Ovary (tissue), 9 donors: ENCODE measurements around the gene LIPT2. TPM values are rescaled to one million over a fixed set of nuclear protein-coding genes. Genes with fewer than 3 reads are reported as not detected.

ENCODE experiments used
- DNase-seq, 5 donors: peaks; one replicate each; pipeline ENCODE4 v3.0.0-alpha.2; 2019 to 2020
- H3K27ac ChIP-seq, 2 donors: fragments of 200-600 bp; one replicate each; pipeline versions ENCODE4 v1.5.1 to v1.8.0; 2019 to 2022
- H3K27me3 ChIP-seq: fragments of 200-600 bp; one replicate; pipeline ENCODE4 v1.8.0; 2022
- H3K36me3 ChIP-seq: fragments of 200-600 bp; sonication (generic); one replicate; pipeline ENCODE4 v1.5.1; 2019
- H3K4me1 ChIP-seq: one replicate; pipeline ENCODE4 v1.8.1; 2013; ENCODE audit warnings: mild to moderate bottlenecking, moderate library complexity; ENCODE audit not compliant: insufficient read depth
- H3K4me3 ChIP-seq: fragments of 200-600 bp; sonication (generic); one replicate; pipeline ENCODE4 v1.5.1; 2017
- H3K9me3 ChIP-seq, 2 donors: fragments of 200-600 bp in 1 of 2; sonication (generic) in 1 of 2; one replicate each; pipeline versions ENCODE4 v1.5.1 to v1.8.1; 2013 to 2019; ENCODE audit warnings: mild to moderate bottlenecking in 1 of 2, moderate library complexity in 1 of 2
- EP300 ChIP-seq: sonication (generic); formaldehyde crosslinking; IDR thresholded peaks from one replicate; pipeline ENCODE4 v1.6.1; 2017; ENCODE audit warnings: antibody characterized with exemption
- POLR2A ChIP-seq: fragments of 450-650 bp; IDR thresholded peaks from one replicate; pipeline ENCODE4 v1.6.1; 2017; ENCODE audit warnings: antibody characterized with exemption, mild to moderate bottlenecking, moderate library complexity
- WGBS, 3 donors: extraction: QIAGEN DNeasy Blood & Tissue Kit in 1 of 3; methylation state at CpG; one replicate each; pipeline versions ENCODE4 v1.1.5 to v1.1.7; 2013 to 2017; 5-methylcytosine and 5-hydroxymethylcytosine counted together
- intact Hi-C, 4 donors: fragments of 100-400 bp; cut with DNase I; formaldehyde crosslinking; loops; one replicate each; pipeline versions ENCODE4 v1.11.0 to v1.15.1; 2022 to 2023
- polyA plus RNA-seq, 2 donors: library from polyadenylated mRNA; stranded (reverse); fragments of 200-250 nt in 1 of 2; fragments of 350-450 nt in 1 of 2; fragmentation: Illumina TruSeq in 1 of 2; extraction: RNeasy Lipid Tissue Mini Kit (QIAGEN cat#74804) in 1 of 2; gene quantifications; one replicate each; pipeline ENCODE4 v1.2.3, GENCODE V29; 2013 to 2014
- total RNA-seq, 7 donors: library from RNA; depleted of rRNA in 2 of 7; stranded (reverse); fragments of >200 nt in 2 of 7; fragmentation: NEBNext Ultra II Directional in 3 of 7; extraction: Animal tissue kit (Norgen Biotek cat#: 25700) in 3 of 7; gene quantifications; one replicate each; pipeline versions ENCODE4 v1.1.0 to v1.2.4, GENCODE V29; 2016 to 2023
- TF ChIP-seq, protein P1 (sequence below), 3 donors: fragments of 450-650 bp in 2 of 3; fragments of 200-600 bp in 1 of 3; IDR thresholded peaks; one replicate each; pipeline versions ENCODE4 v1.5.1 to v1.8.0; 2016 to 2022; ENCODE audit warnings: antibody characterized with exemption in 3 of 3, mild to moderate bottlenecking in 1 of 3
- donor health status: DM: no; HTN: no; CAD: no; lungs with moderate emphysema.
- donor health status: DM: no; HTN: no; CAD: no.
- donor health status: Bipolar disorder and iron deficiency.
- donor health status: DM: yes; HTN: yes; CAD: no.
- donor health status: DM: no; HTN: no; CAD: no.
- donor health status: DM: yes; HTN: yes; CAD: no.

Gene LIPT2
- total and polyA plus RNA-seq, 9 donors, result 3.4 to 9.2 (median 5.6) TPM

- Histone ChIP-seq H3K4me3 (no peak overlapping the region), H3K27me3 (no peaks in the 10 kb centered on the region), H3K4me1 (peaks cover 4% of the 10 kb centered on the region), H3K27ac (no peak overlapping the region), H3K9me3 (no peaks in the 10 kb centered on the region), H3K36me3 (no peaks in the 10 kb centered on the region)
- 51 to 63% (median 51%) methylated on average over 3 of the region's 3 CpGs for WGBS, 3 donors
- intact Hi-C loops, result no loop called here
- TF ChIP-seq POLR2A (no peak), EP300 (no peak)
- TF ChIP-seq, protein P1, sequence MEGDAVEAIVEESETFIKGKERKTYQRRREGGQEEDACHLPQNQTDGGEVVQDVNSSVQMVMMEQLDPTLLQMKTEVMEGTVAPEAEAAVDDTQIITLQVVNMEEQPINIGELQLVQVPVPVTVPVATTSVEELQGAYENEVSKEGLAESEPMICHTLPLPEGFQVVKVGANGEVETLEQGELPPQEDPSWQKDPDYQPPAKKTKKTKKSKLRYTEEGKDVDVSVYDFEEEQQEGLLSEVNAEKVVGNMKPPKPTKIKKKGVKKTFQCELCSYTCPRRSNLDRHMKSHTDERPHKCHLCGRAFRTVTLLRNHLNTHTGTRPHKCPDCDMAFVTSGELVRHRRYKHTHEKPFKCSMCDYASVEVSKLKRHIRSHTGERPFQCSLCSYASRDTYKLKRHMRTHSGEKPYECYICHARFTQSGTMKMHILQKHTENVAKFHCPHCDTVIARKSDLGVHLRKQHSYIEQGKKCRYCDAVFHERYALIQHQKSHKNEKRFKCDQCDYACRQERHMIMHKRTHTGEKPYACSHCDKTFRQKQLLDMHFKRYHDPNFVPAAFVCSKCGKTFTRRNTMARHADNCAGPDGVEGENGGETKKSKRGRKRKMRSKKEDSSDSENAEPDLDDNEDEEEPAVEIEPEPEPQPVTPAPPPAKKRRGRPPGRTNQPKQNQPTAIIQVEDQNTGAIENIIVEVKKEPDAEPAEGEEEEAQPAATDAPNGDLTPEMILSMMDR (IDR thresholded peaks at IDR 0.05), result no peak
- DNase-seq, result no peak
Measured at GRCh38 chr11:74480688-74481417, 12.7 kb downstream of the LIPT2 start.

DNA sequence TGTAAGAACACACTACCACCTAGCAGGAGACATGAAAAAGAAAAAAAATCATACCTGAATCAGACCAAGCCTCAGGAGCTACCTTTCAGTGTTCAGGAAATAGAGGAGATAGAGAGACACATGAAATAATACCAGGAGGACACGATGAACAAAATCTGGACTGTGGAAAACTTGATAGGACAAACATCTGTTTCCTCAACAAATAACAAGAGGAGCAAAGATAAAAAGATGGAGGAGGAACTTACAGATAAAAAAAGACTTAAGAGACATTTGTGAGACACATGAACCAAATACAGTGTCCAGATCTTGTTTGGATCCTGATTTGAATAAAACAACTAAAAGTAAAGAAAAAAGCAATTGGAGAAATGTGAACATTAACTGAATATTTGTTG lies 13.8 kb downstream of the LIPT2 start:
- DNase-seq, result no peak
- no peak overlapping the region for H3K27ac ChIP-seq
- no peak for TF ChIP-seq EP300
- TF ChIP-seq, protein P1 (IDR thresholded peaks at IDR 0.05), result no peak
- no peak for TF ChIP-seq POLR2A
- H3K4me1 ChIP-seq, result peaks cover 8% of the 10 kb centered on the region
- intact Hi-C loops, result no loop called here
- H3K27me3 ChIP-seq, result no peaks in the 10 kb centered on the region
- 1 to 4% (median 2%) methylated on average over 1 of the region's 1 CpG for WGBS, 3 donors
- no peaks in the 10 kb centered on the region for H3K36me3 ChIP-seq
- no peak overlapping the region for H3K4me3 ChIP-seq
- no peaks in the 10 kb centered on the region for H3K9me3 ChIP-seq

- intact Hi-C loops, result no loop called here
- Histone ChIP-seq H3K27ac (no peak overlapping the region), H3K36me3 (no peaks in the 10 kb centered on the region), H3K9me3 (no peaks in the 10 kb centered on the region), H3K4me1 (peaks cover 12% of the 10 kb centered on the region), H3K27me3 (no peaks in the 10 kb centered on the region), H3K4me3 (no peak overlapping the region)
- 17 to 44% (median 19%) methylated on average over 10 of the region's 10 CpGs for WGBS, 3 donors
- TF ChIP-seq EP300, result no peak
- TF ChIP-seq, protein P1 (IDR thresholded peaks at IDR 0.05), result no peak
- no peak for TF ChIP-seq POLR2A
- DNase-seq, result peak in 4 of 5 donors; percentile 47 to 66 (median 57)
Measured at GRCh38 chr11:74478877-74479731, 14.4 kb downstream of the LIPT2 start.

DNA sequence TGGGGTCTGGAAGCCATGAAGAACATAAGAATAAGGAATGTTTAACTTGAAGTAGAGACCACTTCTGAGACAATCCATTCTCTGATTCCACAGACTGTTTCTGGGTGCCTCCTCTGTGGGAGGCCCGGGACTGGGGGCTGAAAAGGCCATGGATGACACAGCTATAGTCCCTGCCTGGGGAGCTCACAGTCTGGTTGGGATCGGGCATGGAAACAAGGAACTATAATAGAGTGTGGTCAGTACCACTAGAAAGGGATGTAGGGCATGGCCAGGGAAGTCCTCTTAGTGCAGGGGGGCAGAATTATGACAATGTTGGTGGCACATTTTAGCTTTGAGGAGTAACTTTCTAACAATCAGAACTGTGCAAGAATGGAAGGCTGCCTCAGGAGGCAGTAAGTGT lies 17.0 kb downstream of the LIPT2 start:
- intact Hi-C loops, result no loop called here

More for the DNA sequence above, 17.0 kb downstream of the LIPT2 start:
- Histone ChIP-seq H3K27me3 (no peaks in the 10 kb centered on the region), H3K27ac (no peak overlapping the region), H3K4me3 (no peak overlapping the region), H3K9me3 (no peaks in the 10 kb centered on the region), H3K36me3 (no peaks in the 10 kb centered on the region), H3K4me1 (peaks cover 12% of the 10 kb centered on the region)
- TF ChIP-seq EP300, result no peak
- WGBS, 3 donors, result 71 to 86% (median 85%) methylated on average over 2 of the region's 2 CpGs
- no peak for DNase-seq
